GM15510 (cell line): ENCODE data around the gene ASF1B.

Source experiments
- POLR2A ChIP-seq: IDR thresholded peaks from 3 replicates; pipeline ENCODE4 v1.6.1; 2011; ENCODE audit warnings: borderline replicate concordance; ENCODE audit not compliant: insufficient read length; ENCODE audit errors: extremely low read depth

ASF1B gene

GRCh38 chr19:14073925-14074838 is 62.2 kb downstream of the ASF1B start:
- TF ChIP-seq POLR2A, result no peak

GRCh38 chr19:14073261-14073924 is 63.0 kb downstream of the ASF1B start:
- peak; percentile 29 for TF ChIP-seq POLR2A

GRCh38 chr19:14072535-14073260 is 63.7 kb downstream of the ASF1B start, which contains the start of gene MISP3:
TSS of gene MISP3 (plus strand) at chr19:14072786. CDS start at chr19:14073310, 524 bp downstream.
- TF ChIP-seq POLR2A, result no peak

- TF ChIP-seq POLR2A, result no peak
These were observed 65.9 kb downstream of the ASF1B start for GRCh38 chr19:14070268-14071050.
